ENCODE data around the gene DMXL2.

The DMXL2 gene

GRCh38 chr15:51496246-51496645 lies 126.3 kb downstream of the DMXL2 start:
- TF ChIP-seq CTCF (IDR thresholded peaks at IDR 0.05; ENCODE audit: borderline replicate concordance, control extremely low read depth, extremely low read depth, insufficient read depth, missing control alignments), result no peak
- in situ Hi-C loops (cut with MboI; ENCODE audit: low sequenced_read_pairs, unreplicated experiment), result no loop called here
- DNase-seq (ENCODE audit: low spot score), result no peak

- in situ Hi-C loops (cut with MboI; ENCODE audit: low sequenced_read_pairs, unreplicated experiment), result no loop called here
- no peak for DNase-seq (ENCODE audit: low spot score)
- TF ChIP-seq CTCF (IDR thresholded peaks at IDR 0.05; ENCODE audit: borderline replicate concordance, control extremely low read depth, extremely low read depth, insufficient read depth, missing control alignments), result no peak
Measured at GRCh38 chr15:51494411-51495314, 127.9 kb downstream of the DMXL2 start.

GRCh38 chr15:51493892-51494291 lies 128.7 kb downstream of the DMXL2 start:
- no peak for DNase-seq (ENCODE audit: low spot score)
- in situ Hi-C loops (cut with MboI; ENCODE audit: low sequenced_read_pairs, unreplicated experiment), result no loop called here
- TF ChIP-seq CTCF (IDR thresholded peaks at IDR 0.05; ENCODE audit: borderline replicate concordance, control extremely low read depth, extremely low read depth, insufficient read depth, missing control alignments), result no peak

- in situ Hi-C loops (cut with MboI; ENCODE audit: low sequenced_read_pairs, unreplicated experiment), result no loop called here
- TF ChIP-seq CTCF (IDR thresholded peaks at IDR 0.05; ENCODE audit: borderline replicate concordance, control extremely low read depth, extremely low read depth, insufficient read depth, missing control alignments), result no peak
- DNase-seq (ENCODE audit: low spot score), result no peak
Measured at GRCh38 chr15:51492528-51492927, 130.0 kb downstream of the DMXL2 start.

GRCh38 chr15:51491941-51492340 lies 130.6 kb downstream of the DMXL2 start:
- DNase-seq (ENCODE audit: low spot score), result no peak
- TF ChIP-seq CTCF (IDR thresholded peaks at IDR 0.05; ENCODE audit: borderline replicate concordance, control extremely low read depth, extremely low read depth, insufficient read depth, missing control alignments), result no peak
- in situ Hi-C loops (cut with MboI; ENCODE audit: low sequenced_read_pairs, unreplicated experiment), result no loop called here

- TF ChIP-seq CTCF (IDR thresholded peaks at IDR 0.05; ENCODE audit: borderline replicate concordance, control extremely low read depth, extremely low read depth, insufficient read depth, missing control alignments), result no peak
- no peak for DNase-seq (ENCODE audit: low spot score)
- in situ Hi-C loops (cut with MboI; ENCODE audit: low sequenced_read_pairs, unreplicated experiment), result no loop called here
Measured at GRCh38 chr15:51484781-51485180, 137.8 kb downstream of the DMXL2 start.
